GM19468 (cell line): ENCODE results near the gene RNF135.
"Not testable (repeated sequence)": the region's sequence is repeated elsewhere in the genome, so short reads cannot be mapped to it uniquely, and the experiment has no call there.

Source experiments
- ATAC-seq: cut with Tn5 transposase; IDR thresholded peaks from one replicate; pipeline ENCODE4 v1.9.1; 2021; ENCODE audit warnings: mild to moderate bottlenecking, moderate library complexity, moderate number of reproducible peaks; ENCODE audit not compliant: unreplicated experiment; ENCODE audit errors: extremely low read depth

RNF135 gene

GRCh38 chr17:30997270-30997669 lies 26.4 kb downstream of the RNF135 start:
- ATAC-seq = no peak

GRCh38 chr17:30997842-30998241 lies 27.0 kb downstream of the RNF135 start:
- ATAC-seq = no peak

- no peak for ATAC-seq
Observed at GRCh38 chr17:31002047-31002446, 31.2 kb downstream of the RNF135 start.

- ATAC-seq = no peak
Observed at GRCh38 chr17:31003225-31003866, 32.5 kb downstream of the RNF135 start.

- ATAC-seq = no peak
Observed at GRCh38 chr17:31004160-31004559, 33.3 kb downstream of the RNF135 start.

- no peak for ATAC-seq
Observed at GRCh38 chr17:31007695-31008373, 37.0 kb downstream of the RNF135 start.

GRCh38 chr17:31008374-31009041 lies 37.7 kb downstream of the RNF135 start:
- ATAC-seq = no peak

GRCh38 chr17:31009042-31009702 lies 38.3 kb downstream of the RNF135 start:
- ATAC-seq = not testable (repeated sequence)

- not testable (repeated sequence) for ATAC-seq
Observed at GRCh38 chr17:31010014-31010413, 39.2 kb downstream of the RNF135 start.

- no peak for ATAC-seq
Observed at GRCh38 chr17:31013844-31014243, 43.0 kb downstream of the RNF135 start.

GRCh38 chr17:31015639-31016038 lies 44.8 kb downstream of the RNF135 start:
- no peak for ATAC-seq

GRCh38 chr17:31019004-31019403 lies 48.2 kb downstream of the RNF135 start:
- no peak for ATAC-seq

- not testable (repeated sequence) for ATAC-seq
Observed at GRCh38 chr17:31023171-31023570, 52.3 kb downstream of the RNF135 start.

- ATAC-seq = no peak
Observed at GRCh38 chr17:31031841-31032240, 61.0 kb downstream of the RNF135 start.

- ATAC-seq = not testable (repeated sequence)
Observed at GRCh38 chr17:31035611-31036010, 64.8 kb downstream of the RNF135 start.

- ATAC-seq = not testable (repeated sequence)
Observed at GRCh38 chr17:31040837-31041236, 70.0 kb downstream of the RNF135 start.

GRCh38 chr17:31042378-31042777 lies 71.5 kb downstream of the RNF135 start:
- not testable (repeated sequence) for ATAC-seq

GRCh38 chr17:31046856-31047425 lies 76.1 kb downstream of the RNF135 start:
- ATAC-seq = not testable (repeated sequence)

- no peak for ATAC-seq
Observed at GRCh38 chr17:31048142-31048541, 77.3 kb downstream of the RNF135 start.

- no peak for ATAC-seq
Observed at GRCh38 chr17:31048780-31049179, 77.9 kb downstream of the RNF135 start.
